ENCODE measurements around the gene NKX1-1.

The NKX1-1 gene

DNA sequence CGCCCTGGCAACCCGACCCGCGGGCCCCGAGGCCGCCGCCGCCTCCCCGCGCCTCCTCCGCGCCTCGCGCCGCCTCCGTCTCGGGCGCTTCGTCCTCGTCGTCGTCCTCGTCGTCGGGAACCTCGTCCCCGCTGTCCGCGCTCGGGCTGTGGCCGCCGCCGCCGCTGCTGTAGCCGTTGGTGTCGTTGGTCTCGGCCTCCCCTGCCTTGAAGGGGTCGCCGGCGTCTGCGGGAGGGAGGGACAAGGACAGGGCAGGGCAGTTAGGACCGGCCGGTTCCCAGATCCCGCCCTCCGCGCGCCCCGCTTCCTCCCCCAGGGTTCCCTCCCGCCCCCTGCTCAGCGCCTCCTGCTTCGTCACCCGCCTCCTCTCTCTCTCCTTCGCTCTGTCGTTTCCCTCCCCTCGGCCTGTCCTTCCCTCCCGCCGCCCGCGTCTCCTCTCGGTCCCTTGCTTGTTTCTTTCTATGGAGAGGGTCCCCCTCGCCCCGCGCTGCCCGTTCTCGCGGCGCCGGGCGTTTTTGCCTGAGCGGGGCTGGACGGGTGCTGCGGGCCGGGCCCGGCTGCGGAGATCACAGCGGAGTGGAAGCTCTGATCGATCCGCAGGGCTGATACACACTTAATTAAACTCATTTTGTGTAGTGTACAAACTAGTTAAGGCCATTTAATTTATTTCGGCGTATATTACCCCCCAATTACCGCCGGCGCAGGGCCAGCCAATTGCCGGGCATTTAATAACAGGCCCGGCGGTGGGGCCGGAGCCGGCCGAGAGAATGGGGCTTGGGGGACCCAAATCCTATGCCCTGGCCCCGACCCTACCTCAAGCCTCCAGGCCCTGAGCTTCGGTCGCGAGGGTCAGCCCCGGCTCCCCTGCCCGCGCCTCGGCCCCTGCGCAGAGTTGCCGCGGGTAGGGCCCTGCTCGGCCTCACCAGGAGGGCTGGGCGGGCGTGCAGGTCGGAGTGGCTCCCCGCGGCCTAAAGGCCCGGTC, 2.4 kb downstream of the NKX1-1 start:
- H3K4me3 ChIP-seq (ENCODE audit: low read depth, low read length) = no peak overlapping the region
- TF ChIP-seq, protein P1, sequence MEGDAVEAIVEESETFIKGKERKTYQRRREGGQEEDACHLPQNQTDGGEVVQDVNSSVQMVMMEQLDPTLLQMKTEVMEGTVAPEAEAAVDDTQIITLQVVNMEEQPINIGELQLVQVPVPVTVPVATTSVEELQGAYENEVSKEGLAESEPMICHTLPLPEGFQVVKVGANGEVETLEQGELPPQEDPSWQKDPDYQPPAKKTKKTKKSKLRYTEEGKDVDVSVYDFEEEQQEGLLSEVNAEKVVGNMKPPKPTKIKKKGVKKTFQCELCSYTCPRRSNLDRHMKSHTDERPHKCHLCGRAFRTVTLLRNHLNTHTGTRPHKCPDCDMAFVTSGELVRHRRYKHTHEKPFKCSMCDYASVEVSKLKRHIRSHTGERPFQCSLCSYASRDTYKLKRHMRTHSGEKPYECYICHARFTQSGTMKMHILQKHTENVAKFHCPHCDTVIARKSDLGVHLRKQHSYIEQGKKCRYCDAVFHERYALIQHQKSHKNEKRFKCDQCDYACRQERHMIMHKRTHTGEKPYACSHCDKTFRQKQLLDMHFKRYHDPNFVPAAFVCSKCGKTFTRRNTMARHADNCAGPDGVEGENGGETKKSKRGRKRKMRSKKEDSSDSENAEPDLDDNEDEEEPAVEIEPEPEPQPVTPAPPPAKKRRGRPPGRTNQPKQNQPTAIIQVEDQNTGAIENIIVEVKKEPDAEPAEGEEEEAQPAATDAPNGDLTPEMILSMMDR (IDR thresholded peaks at IDR 0.05; ENCODE audit: low read depth, low read length, missing control alignments) = no peak
- in situ Hi-C loops (cut with HindIII; ENCODE audit: low sequenced_read_pairs) = no loop called here
- DNase-seq (ENCODE audit: low read depth) = no peak

DNA sequence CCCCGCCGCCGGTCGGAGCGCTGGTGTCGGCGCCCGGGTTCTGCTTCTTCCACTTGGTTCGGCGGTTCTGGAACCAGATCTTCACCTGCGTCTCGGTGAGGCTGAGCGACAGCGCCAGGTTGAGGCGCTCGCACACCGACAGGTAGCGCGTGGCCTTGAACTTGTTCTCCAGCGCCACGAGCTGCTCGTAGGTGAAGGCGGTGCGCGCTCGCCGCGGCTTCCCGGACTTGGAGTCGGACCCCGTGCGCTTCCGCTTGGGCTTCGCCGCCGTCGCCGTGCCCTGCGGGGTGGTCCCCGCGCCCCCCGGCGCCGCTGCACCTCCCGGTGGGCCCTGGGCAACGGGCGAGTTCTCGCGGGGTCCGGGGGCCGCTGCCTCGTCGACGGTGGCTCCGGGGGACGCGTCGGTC, 3.1 kb downstream of the NKX1-1 start:
- no peak overlapping the region for H3K4me3 ChIP-seq (ENCODE audit: low read depth, low read length)
- TF ChIP-seq, protein P1 (IDR thresholded peaks at IDR 0.05; ENCODE audit: low read depth, low read length, missing control alignments) = no peak
- in situ Hi-C loops (cut with HindIII; ENCODE audit: low sequenced_read_pairs) = no loop called here
- DNase-seq (ENCODE audit: low read depth) = no peak

DNA sequence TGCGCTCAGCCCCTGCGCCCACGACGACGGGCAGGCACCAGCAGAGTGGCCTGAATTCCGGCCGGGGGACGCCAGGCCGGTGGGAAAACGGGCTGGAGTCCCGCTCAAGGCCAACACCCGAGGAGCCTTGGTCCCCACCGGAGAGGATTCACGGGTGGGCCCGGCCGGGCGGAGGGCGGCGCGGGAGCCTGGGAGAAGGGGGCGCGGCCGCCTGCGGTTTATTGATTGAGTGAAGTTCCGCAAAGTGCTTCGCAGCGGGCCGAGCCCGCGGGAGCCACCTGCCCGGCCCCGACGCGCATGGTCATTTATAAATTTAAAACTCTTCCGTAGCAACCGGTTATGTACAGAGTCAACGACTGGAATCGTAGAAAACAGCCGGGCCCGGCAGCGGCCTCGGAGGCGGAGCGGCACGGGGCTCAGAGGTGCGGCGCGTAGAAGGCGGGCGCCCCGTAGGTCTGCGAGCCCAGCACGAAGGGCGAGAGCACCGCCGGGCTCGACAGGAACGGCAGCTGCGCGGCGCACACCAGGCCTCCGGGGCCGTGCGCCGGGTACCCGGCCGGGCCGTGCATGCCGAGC, 3.6 kb downstream of the NKX1-1 start:
- in situ Hi-C loops (cut with HindIII; ENCODE audit: low sequenced_read_pairs) = no loop called here
- TF ChIP-seq, protein P1 (IDR thresholded peaks at IDR 0.05; ENCODE audit: low read depth, low read length, missing control alignments) = no peak
- no peak overlapping the region for H3K4me3 ChIP-seq (ENCODE audit: low read depth, low read length)
- no peak for DNase-seq (ENCODE audit: low read depth)

DNA sequence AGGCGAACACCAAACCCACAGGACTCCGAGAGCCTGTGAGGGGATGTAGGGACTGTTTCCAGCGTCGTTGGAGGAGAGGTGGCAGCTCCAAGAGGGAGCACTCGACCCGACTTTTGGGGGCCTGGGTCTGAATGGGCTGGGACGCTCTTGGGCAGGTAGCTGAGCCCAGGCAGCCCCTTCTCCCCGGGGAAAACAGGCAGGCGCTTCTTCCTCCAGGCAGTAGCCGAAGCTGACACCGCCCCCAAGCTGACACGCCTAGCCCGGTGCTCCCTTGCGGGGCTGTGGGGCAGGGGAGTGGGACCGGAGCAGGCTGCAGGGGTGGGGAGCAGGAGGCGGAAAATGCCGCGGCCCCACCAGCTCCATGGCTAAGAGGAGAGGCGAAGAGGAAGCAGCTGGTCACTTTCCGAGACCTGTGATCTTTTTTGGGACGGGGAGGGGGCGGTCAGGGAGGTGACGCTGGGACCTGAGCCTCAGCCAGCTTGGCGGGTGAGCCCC, 4.2 kb downstream of the NKX1-1 start:
- TF ChIP-seq, protein P1 (IDR thresholded peaks at IDR 0.05; ENCODE audit: low read depth, low read length, missing control alignments) = no peak
- H3K4me3 ChIP-seq (ENCODE audit: low read depth, low read length) = no peak overlapping the region
- DNase-seq (ENCODE audit: low read depth) = no peak
- in situ Hi-C loops (cut with HindIII; ENCODE audit: low sequenced_read_pairs) = no loop called here

DNA sequence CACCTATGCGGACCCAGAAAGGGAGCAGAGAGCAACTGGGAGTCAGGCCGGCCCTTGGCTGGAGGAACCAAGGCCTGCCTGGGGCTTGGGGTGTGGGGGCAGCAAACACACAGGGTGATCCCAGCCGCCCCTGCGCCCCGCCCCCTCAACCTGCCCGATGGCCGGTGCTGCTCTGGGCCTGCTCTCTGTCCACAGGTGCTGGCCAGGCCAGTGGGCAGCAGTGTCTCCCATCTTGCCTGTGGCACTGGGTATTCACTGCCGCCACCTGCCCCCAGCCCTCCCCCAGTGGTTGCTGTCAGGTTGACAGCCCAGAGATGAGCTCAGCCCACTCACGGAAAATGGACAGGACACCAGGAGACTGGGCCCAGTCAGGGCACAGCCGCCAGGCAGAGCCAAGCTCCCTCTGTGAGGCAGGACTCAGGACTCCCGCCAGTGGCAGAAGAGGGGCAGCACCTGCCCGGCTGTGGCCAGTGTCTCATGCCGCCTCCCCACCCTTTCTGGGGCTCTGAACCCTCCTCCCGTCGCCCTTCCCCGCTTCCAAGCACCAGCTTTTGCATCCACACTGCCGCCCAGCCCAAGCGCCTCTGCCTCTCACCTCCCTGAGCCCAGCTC, 4.7 kb downstream of the NKX1-1 start:
- in situ Hi-C loops (cut with HindIII; ENCODE audit: low sequenced_read_pairs) = no loop called here
- TF ChIP-seq, protein P1 (IDR thresholded peaks at IDR 0.05; ENCODE audit: low read depth, low read length, missing control alignments) = no peak
- H3K4me3 ChIP-seq (ENCODE audit: low read depth, low read length) = no peak overlapping the region
- no peak for DNase-seq (ENCODE audit: low read depth)

DNA sequence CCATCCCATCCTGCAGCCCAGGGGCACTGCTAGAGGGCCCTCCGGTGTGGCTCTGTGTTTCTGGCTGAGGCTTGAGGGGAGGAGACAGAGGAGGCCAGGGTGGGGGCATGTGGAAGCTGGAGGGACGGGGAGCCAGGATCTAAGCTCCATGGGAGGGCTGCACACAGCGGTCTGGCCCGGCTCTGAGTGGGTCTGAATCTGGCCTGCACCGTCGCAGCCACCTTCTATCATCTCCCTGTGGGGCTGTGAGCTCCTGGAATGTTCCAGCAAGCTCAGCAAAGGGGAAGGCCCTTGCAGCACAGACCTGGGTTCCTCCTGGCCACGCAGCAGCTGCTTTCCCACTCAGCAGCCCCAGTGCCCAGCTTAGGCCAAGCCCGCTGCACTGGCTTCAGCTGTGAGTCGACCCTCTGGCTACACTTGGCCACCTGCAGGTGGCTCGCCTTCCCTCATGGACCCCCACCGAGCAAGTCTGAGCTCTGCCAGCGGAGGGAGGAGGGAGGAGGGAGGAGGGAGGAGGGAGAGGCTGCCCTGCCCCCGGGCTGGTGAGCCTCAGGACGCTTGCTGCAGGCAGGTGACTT, 5.3 kb downstream of the NKX1-1 start:
- no peak overlapping the region for H3K4me3 ChIP-seq (ENCODE audit: low read depth, low read length)
- TF ChIP-seq, protein P1 (IDR thresholded peaks at IDR 0.05; ENCODE audit: low read depth, low read length, missing control alignments) = no peak
- no peak for DNase-seq (ENCODE audit: low read depth)
- in situ Hi-C loops (cut with HindIII; ENCODE audit: low sequenced_read_pairs) = no loop called here
